NB4 (cell line): ENCODE data around the gene ERI2.

Experiments used
- MYC ChIP-seq: IDR thresholded peaks from 2 replicates; pipeline ENCODE4 v1.6.1; 2011; ENCODE audit warnings: low read depth, low read length
- POLR2A ChIP-seq: IDR thresholded peaks from 2 replicates; pipeline ENCODE4 v1.6.1; 2011; ENCODE audit warnings: mild to moderate bottlenecking; ENCODE audit not compliant: insufficient read length; ENCODE audit errors: extremely low read depth
- TF ChIP-seq, protein P1 (sequence below): IDR thresholded peaks from one replicate; pipeline ENCODE4 v1.5.1; 2012; ENCODE audit warnings: low read depth, low read length
- TF ChIP-seq, protein P2 (sequence below): IDR thresholded peaks from 2 replicates; pipeline ENCODE4 v1.6.1; 2011; ENCODE audit warnings: low read depth, low read length

DNA sequence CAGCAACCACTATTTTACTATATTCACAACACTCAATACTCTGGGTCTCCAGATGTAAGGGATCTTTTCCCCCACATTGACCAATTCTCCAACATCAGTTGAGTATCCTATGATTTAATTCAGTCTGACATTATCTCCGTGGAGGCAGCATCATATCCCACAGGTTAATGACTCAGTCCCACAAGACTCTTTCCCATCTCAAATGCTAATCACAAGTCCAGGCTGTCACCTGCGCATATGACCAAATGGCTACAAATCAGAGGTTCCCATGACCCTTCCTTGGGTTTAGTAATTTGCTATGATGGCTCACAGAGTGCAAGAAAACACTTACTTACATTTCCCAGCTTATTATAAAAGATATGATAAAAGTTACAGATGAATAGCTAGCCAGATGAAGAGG is 23.8 kb downstream of the ERI2 start:
- TF ChIP-seq, protein P1, sequence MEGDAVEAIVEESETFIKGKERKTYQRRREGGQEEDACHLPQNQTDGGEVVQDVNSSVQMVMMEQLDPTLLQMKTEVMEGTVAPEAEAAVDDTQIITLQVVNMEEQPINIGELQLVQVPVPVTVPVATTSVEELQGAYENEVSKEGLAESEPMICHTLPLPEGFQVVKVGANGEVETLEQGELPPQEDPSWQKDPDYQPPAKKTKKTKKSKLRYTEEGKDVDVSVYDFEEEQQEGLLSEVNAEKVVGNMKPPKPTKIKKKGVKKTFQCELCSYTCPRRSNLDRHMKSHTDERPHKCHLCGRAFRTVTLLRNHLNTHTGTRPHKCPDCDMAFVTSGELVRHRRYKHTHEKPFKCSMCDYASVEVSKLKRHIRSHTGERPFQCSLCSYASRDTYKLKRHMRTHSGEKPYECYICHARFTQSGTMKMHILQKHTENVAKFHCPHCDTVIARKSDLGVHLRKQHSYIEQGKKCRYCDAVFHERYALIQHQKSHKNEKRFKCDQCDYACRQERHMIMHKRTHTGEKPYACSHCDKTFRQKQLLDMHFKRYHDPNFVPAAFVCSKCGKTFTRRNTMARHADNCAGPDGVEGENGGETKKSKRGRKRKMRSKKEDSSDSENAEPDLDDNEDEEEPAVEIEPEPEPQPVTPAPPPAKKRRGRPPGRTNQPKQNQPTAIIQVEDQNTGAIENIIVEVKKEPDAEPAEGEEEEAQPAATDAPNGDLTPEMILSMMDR, result no peak
- TF ChIP-seq MYC (no peak), POLR2A (no peak)
- TF ChIP-seq, protein P2, sequence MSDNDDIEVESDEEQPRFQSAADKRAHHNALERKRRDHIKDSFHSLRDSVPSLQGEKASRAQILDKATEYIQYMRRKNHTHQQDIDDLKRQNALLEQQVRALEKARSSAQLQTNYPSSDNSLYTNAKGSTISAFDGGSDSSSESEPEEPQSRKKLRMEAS, result no peak
